HG02885 (cell line): ENCODE data around the gene CFL1.
"Not testable (repeated sequence)": the region's sequence is repeated elsewhere in the genome, so short reads cannot be mapped to it uniquely, and the experiment has no call there.

Experiments
- ATAC-seq: cut with Tn5 transposase; IDR thresholded peaks from one replicate; pipeline ENCODE4 v1.9.1; 2021; ENCODE audit warnings: mild to moderate bottlenecking; ENCODE audit not compliant: unreplicated experiment, poor library complexity

The CFL1 gene

DNA sequence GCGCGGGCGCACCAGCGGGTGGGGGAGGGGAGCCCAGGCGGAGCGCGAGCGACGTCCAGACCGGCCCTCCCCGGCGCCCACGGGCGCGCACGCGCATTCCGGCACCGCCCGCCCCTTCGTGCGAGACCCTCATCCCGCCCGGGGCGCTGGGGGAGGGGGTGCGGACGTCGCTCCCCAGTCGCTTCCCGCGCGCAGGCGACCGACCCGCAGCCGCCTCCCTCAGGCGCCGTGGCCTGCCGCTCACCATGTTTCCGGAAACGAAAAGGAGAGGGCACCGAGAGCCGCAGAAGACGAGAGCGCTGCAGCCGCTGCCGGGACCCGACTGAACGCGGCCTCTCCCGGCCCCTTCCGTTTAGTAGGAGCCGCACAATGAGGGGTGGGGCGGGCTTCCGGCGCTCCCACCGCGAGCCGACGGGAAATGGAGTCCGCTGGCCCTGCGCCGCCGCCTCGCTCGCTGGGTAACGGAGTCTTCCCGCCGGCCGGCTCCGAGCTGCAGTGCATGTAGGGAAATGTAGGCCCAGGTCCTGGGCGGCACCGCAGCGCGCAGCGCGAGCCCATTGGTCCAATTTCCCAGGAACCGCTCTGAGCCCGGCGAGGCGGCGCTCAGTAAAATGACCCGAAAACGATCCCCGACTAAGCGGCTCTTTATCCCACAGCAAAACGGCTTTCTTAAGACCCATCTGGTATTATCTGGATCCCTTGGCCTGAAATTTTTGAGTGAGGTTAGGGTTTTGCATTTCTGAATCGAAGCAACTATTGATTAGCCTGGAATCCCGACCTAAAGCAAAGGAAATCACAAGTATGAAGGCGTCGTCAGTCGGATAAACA is at the start of gene CFL1:
TSS of gene CFL1 (minus strand) at position 328 of the 828 bp plus-strand sequence. CDS start at position 247, 81 bp downstream.
- ATAC-seq: peak; percentile 48

DNA sequence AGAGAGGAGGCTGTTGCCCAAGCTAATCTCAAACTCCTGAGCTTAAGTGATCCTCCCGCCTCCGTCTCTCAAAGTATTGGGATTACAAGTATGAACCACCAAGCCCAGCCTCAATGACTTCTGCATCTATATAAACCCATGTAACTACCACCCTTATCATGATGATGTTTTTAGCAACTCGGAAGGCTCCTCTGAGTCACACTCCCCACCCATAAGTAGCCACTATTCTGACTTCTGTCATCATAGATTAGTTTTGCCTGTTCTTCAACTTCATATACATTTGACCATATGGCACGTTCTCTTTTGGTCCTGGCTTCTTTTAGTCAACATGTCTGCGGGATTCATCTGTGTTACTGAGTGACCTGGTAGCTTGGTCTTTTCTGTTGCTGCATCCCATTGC is 48.6 kb upstream of the CFL1 start:
- no peak for ATAC-seq

DNA sequence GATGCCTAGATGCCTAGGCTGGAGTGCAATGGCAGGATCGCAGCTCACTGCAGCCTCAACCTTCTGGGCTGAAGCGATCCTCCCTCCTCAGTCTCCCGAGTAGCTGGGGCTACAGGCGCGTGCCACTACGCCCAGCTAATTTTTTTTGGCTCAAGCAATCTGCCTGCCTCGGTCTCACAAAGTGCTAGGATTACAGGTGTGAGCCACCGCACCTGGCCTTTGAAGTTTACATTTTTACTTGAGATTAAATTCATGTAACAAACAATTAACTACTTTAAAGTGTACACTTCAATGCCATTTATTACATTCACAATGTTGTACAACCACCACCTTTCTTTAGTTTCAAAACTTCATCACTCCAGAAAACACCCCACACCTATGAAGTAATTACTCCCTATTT is 45.7 kb upstream of the CFL1 start:
- ATAC-seq: no peak

DNA sequence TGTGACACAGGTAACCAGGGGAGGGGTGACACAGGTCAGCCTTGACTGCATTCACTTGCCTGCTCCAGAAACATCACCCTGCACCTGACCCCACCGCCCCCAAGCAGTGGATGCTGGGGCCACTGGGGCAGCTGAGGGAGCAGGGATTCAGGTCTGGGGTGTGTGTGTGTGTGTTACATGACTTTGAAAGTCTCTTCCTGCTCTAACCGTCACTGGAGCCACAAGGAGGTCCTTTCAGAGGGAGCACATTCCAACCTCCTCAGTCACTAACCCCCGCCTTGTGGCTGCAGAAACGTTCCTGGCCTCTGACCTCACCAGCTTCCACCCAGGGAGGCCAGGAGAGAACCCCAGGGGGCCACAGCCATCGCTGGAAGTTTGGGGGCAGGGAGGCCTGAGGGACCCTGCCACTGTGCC is 45.1 kb upstream of the CFL1 start:
- ATAC-seq: no peak

DNA sequence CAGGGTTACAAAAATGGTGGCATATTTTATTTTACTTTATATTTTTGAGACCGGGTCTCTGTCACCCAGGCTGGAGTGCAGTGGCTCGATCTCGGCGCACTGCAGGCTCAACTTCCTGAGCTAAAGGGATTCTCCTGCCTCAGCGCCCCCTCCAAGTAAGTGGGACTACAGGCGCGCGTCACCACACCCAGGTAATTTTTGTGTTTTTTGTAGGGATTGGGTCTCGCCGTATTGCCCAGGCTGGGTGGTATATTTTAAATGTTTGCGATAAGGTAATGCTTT is 42.9 kb upstream of the CFL1 start:
- ATAC-seq: no peak

DNA sequence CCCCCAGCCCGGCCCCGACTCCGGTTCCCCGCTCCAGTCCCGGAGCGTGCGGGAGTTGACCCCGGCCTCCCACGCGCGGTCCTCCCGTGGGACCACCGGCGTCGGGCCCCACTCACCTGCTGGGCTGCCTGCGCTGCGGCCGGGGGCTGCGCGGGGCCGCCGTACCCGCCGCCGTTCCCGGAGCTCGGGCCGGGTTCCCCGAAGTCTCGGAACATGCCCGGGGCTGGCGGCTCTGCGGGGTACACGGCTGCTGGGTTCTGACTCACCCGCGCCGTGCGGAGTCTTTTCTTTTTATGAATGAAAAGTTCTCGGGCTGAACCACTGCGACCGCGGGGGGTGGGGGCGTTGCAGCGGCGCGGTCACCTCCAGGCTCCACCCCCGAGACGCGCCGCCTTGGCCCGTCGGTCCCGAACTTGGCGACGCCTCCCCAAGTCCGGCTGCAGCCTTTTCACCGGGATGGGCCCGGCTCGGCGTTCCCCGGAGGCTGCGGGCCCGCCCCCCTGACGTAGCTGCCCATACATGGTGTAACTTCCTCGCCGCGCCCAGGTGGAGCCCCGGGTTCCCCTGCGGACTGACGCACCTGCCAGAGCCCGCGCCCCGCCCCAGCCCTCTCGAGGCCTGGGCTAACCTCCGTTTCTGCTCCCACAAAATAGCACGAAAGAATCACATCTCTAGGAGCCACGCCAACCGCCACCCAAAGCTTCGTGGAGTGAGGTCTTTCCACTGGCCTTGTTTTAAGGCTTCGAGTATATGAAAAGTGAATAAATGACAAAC is 42.3 kb upstream of the CFL1 start, which contains the start of gene FOSL1:
TSS of gene FOSL1 (minus strand) at position 264 of the 774 bp plus-strand sequence. CDS start at position 215, 49 bp downstream.
- peak; percentile 77 for ATAC-seq

DNA sequence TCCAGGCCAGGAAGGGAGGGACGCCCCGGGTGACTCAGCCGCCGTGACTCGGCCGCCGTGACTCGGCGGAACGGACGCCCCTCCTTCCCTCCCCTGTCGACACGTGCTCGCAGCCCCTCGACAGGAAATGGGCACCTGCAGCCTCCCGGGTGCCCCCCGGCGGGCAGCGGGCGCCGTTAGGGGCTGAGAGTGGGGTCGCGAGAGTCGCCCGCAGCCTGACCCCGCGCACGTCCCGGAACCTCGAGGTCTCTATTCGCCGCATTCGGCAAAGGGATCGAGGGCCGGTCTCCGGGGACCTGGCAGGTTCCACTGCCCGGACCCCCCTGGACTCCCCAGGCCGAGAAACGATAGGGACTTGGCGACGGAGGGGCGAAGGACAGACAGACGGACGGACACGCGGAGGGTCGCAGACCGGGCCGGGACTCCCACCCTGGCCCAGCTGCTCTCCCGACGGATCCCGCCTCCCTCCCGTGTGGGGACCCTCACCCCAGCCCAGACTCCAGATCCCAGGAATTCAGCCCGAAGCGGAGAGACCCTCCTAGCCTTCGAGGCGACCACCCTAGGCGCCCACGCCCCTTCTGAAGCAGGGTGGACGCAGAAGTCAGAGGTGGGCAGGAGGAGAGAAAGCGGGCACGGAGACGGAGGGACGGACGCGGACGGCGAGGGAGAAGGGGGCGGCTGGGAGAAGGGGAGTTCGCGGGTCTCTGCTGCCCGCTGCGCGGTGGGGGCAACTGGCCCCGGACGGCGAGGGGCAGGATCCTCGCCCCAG is 41.6 kb upstream of the CFL1 start:
- ATAC-seq: no peak

DNA sequence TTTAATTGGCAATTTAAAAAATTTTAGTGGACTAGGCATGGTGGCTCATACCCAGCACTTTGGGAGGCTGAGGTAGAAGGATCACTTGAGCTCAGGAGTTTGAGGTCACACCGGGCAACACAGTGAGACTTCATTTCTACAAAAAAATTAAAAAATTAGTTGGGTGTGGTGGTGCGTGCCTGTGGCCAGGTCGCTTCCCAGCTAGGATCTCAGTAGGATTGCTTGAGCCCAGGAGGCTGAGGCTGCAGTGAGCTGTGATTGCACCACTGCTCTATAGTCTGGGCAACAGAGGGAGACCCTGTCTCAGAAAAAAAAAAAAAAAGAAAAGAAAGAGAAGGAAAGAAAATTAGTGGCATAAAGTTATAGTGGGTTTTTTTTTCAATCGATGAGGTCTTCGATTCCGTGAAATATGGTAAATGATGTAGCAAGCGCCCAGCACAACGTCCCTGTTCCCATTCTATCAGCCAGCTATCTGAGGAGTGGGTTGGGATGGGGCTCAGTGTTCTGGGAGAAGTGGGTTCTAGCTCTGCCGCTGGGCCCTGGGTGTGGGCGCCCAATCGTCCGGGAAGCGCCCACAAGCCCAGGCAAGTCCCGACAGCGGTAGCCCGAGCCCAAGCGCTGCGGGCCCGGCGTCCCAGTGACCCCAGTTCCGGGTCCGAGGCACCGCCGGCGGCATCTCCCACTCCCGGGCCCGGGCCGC is 40.8 kb upstream of the CFL1 start:
- no peak for ATAC-seq

DNA sequence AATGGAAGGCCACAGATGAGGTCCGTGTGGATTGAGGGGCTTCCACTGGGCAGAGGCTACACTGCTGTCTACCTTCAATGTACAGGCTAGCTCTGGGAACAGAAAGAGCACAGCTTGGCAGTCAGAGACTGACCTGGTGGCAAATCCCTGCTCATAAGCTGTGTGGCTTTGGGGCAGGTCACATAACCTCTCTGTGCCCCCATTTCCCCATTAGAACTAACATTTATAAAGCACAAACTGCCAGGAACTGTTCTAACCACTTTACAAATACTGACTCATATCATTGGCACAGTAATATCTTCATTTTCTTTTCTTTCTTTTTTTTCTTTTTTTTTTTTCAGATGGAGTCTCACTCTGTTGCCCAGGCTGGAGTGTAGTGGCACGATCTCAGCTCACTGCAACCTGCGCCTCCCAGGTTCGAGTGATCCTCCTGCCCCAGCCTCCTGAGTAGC is 39.1 kb upstream of the CFL1 start:
- no peak for ATAC-seq

DNA sequence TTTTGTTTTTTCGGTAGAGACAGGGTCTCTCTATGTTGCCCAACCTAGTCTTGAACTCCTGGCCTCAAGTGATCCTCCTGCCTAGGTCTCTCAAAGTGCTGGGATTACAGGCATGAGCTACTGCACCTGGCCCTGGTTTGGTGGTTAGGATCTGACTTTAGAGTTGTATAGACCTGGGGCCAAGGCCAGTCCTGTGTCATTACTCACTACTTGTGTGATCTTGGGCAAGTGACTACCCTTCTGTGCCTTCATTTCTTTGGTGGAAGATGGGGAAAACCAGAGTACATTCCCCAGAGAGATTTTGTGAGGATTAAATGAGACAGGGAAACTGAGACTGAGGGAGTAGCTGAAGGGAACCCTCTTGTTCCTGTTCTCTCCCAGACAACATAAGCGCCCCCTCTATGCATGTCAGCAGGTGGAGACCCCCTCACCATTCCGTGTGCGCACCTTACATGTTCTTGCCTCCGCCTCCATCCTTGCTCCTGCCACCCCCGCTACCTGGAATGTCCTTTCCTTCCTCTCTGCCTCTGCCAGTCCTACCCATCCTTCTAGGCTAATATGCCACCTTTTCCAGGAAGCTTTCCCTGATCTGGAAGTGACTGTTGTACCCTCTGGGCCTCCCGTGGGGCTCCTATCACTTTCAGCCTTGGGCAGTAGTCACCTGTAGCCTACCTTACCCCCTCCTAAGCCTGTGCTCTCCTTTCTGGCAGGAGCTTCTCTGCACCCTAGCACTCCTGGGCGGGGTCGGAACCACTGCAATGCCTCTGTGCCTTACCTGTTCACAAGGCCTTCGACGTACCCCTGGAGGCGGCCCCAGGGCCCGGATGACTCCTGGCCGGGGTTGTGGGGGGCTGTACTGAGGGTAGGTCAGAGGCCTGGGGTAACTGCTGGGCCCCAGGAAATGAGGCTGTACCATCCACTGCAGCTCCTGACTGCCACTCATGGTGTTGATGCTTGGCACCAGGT is 38.3 kb upstream of the CFL1 start:
- ATAC-seq: no peak

DNA sequence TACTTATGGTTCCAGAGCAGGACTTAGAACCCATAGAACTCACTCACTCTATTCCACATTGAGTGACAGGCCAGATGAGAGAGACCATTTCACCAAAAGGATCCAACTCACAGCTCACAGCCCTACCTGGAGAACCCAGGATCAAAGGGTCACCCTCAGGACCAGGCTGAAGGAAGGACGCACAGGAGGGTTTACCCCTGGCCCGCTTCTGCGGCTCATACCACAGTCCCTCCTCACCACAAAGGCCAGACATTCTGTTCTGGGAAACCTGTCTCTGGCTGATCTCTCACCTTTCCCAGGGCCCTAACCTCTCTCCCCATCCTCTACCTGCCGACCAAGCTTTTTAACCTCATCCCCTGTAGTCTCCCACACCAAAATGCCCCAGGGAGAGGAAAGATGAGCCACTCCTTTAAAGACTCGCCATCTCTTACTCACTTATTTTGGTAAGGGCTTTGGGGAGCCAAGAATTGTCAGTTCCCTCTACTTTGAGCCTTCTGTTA is 37.6 kb upstream of the CFL1 start:
- ATAC-seq: no peak

DNA sequence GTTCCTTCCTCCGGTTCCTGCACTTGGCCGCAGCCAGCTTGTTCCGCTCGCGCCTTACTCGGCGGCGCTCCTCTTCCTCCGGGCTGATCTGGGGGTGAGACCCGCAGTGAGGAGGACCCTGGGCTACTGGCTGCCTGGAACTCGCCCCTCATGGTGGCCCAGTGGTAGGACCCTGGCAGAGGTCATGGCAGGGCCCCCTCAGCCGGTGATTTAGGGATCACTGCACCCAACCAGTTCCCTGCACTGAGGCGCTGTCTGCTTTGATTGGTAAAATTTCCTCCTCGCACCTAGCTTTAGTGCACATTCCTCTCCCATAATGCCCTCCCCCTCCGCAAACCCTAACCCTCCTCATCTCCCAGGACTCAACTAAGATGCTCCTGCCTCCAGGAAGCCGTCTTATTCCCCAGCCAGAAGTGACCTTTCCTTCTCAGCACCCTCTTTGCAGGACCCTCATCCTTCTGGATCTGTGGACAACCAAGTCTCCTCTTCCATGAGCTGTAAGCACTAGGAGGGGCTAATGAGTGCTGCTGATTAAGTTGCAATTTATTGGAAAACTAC is 36.1 kb upstream of the CFL1 start:
- no peak for ATAC-seq

DNA sequence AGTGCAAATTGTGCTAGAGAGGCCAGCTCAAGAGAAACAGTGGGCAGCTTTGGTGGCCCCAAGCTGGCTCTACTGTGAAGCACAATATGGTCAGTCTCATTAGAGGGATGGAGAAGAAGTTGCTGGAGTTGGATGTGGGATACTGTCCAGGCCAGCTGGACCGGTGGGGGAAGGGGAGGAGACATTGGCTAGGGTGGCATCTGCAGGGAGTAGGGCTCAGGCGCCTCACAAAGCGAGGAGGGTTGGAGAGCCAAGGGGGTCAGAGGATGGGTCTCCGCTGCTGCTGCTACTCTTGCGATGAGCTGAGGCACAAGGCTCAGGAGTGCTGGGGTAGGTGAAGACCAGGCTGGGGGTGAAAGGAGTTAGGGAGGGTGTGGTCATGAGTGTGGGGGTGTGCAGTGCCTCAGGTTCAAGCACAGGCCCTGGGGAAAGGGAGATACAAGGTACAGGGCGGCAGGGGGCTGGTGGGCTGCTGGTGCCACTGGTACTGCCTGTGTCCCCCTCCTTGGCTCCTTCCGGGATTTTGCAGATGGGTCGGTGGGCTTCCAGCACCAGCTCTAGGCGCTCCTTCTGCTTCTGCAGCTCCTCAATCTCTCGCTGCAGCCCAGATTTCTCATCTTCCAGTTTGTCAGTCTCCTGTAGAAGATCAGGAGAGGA is 34.8 kb upstream of the CFL1 start:
- no peak for ATAC-seq

DNA sequence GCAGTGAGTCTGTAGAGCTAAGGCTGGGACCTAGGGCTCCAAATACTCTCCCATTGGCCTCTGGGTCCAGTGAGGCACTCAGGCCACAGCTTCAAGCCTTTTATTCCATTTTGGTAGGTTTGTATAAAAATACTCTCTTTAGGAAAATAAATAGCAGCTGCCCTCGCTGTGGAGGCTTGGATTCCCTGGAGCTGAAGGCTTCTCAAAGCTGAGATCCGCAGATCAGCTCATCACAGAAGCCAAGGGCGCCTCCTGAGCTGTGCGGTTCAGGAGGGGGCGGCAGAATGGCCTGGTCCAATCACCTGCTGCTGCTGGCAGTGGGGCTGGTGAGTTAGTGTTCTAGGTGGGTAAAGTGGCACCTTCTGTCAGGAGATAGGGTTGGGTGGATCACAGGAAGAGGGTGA is 34.2 kb upstream of the CFL1 start:
- ATAC-seq: not testable (repeated sequence)

DNA sequence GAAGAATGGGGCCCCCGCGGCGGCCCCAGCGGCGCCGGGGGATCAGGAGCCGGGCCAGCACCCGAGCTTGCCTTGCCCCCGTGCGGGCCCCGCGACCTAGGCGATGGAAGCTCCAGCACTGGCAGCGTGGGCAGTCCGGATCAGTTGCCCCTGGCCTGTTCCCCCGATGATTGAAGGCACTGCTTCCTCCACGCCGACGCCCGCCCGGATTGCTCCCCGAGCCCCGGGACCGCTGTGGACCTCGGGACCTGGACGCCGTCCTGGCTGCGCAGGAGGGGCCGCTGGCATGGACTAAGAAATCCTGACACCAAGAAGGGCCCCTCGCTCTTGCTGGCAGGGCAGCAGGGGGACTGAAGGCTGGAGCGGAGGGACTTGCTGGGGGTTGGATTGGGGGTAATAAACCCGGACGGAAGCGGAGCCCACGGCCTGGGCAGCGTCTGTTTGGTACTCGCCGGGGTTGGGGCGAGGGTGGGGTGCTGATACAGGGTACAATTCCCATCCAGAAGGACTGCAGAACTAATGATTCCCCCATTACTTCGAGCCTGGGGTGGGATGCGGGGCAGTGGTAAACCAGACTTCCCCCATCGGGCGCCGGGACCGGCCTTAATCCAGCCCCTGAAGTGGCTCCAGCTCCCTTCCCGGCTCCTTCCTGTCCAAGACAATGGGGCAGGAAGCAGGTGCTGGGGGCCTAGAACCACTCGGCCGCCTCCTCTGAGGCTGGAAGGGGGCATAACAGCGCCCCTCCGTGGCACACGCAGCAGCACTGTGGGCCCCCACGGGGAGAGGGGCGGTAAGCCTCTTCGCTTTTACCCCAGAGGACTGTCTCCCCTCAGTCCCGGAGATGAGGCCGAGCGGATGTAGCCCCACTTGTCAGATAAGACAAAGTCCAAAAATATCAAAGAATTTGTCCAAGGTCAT is 33.5 kb upstream of the CFL1 start:
- no peak for ATAC-seq

DNA sequence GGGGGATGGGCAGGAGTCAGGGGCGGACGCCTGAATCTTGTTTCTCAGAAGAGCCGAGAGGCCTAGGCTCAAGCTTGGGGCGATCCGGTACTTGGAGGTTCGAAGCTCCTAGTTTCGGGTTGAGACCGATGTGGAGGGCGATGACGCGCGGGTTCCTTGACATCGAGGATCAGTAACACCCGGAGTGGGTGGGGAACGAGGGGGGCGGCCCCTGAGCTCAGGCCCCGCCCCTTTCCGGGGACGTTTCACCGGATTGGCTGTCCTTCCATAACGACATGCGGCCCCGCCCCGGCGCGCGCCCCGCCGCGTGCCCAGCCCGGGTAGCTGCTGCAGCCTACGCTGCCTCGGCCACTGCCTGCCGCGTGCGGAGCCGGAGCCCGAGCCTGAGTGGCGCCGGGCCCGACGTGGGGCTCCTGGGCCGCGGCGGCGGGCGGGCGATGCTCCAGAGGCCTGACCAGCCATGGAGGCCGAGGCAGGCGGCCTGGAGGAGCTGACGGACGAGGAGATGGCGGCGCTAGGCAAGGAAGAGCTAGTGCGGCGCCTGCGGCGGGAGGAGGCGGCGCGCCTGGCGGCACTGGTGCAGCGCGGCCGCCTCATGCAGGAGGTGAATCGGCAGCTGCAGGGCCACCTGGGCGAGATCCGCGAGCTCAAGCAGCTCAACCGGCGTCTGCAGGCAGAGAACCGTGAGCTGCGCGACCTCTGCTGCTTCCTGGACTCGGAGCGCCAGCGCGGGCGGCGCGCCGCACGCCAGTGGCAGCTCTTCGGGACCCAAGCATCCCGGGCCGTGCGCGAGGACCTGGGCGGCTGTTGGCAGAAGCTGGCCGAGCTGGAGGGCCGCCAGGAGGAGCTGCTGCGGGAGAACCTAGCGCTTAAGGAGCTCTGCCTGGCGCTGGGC is 32.6 kb upstream of the CFL1 start, which contains the start of gene CCDC85B:
TSS of gene CCDC85B (plus strand) at position 350 of the 895 bp plus-strand sequence. CDS start at position 461, 111 bp downstream.
- peak; percentile 59 for ATAC-seq
